Measurements from ENCODE around the gene TRMU.

The TRMU gene

GRCh38 chr22:46380069-46380468 is 44.6 kb downstream of the TRMU start:
- ChIA-PET POLR2A (ENCODE audit: low non-redundant PET) (no interaction called here), CTCF (no interaction called here)
- no peak for DNase-seq (ENCODE audit: low spot score)
- no peak for TF ChIP-seq CTCF (conservative IDR thresholded peaks at IDR 0.05; ENCODE audit: low read depth)
- peak overlapping the region; percentile 2; the same call in 1 of the 2 replicates for H3K27ac ChIP-seq

- ChIA-PET POLR2A (ENCODE audit: low non-redundant PET) (no interaction called here), CTCF (no interaction called here)
- no peak overlapping the region for H3K27ac ChIP-seq
- DNase-seq (ENCODE audit: low spot score): no peak
- TF ChIP-seq CTCF (conservative IDR thresholded peaks at IDR 0.05; ENCODE audit: low read depth): no peak
Observed at GRCh38 chr22:46380581-46380980, 45.1 kb downstream of the TRMU start.

- no peak for TF ChIP-seq CTCF (conservative IDR thresholded peaks at IDR 0.05; ENCODE audit: low read depth)
- DNase-seq (ENCODE audit: low spot score): no peak
- ChIA-PET CTCF (no interaction called here), POLR2A (ENCODE audit: low non-redundant PET) (no interaction called here)
- H3K27ac ChIP-seq: peak overlapping the region; percentile 28
Observed at GRCh38 chr22:46381142-46381541, 45.6 kb downstream of the TRMU start.

GRCh38 chr22:46381731-46382130 is 46.2 kb downstream of the TRMU start:
- peak overlapping the region; percentile 28 for H3K27ac ChIP-seq
- no peak for TF ChIP-seq CTCF (conservative IDR thresholded peaks at IDR 0.05; ENCODE audit: low read depth)
- DNase-seq (ENCODE audit: low spot score): no peak
- CTCF ChIA-PET: no interaction called here
- POLR2A ChIA-PET (ENCODE audit: low non-redundant PET): no interaction called here

GRCh38 chr22:46382524-46382923 is 47.0 kb downstream of the TRMU start:
- H3K27ac ChIP-seq: no peak overlapping the region
- no peak for DNase-seq (ENCODE audit: low spot score)
- no peak for TF ChIP-seq CTCF (conservative IDR thresholded peaks at IDR 0.05; ENCODE audit: low read depth)
- CTCF ChIA-PET: no interaction called here
- POLR2A ChIA-PET (ENCODE audit: low non-redundant PET): no interaction called here

GRCh38 chr22:46386312-46386711 is 50.8 kb downstream of the TRMU start:
- H3K27ac ChIP-seq: no peak overlapping the region
- CTCF ChIA-PET: interaction anchor here (0.6 to 1.4 kb wide), 2 partner anchors 19 to 1186 kb away, joined by 3 read pairs; no protein-coding TSS in a partner anchor
- POLR2A ChIA-PET (ENCODE audit: low non-redundant PET): no interaction called here
- TF ChIP-seq CTCF (conservative IDR thresholded peaks at IDR 0.05; ENCODE audit: low read depth): no peak
- no peak for DNase-seq (ENCODE audit: low spot score)

- H3K27ac ChIP-seq: peak overlapping the region; percentile 7; the same call in 1 of the 2 replicates
- ChIA-PET CTCF (no interaction called here), POLR2A (ENCODE audit: low non-redundant PET) (no interaction called here)
- no peak for DNase-seq (ENCODE audit: low spot score)
- TF ChIP-seq CTCF (conservative IDR thresholded peaks at IDR 0.05; ENCODE audit: low read depth): no peak
Observed at GRCh38 chr22:46387748-46388147, 52.2 kb downstream of the TRMU start.

Data from RWPE1 (cell line).